ENCODE data around the gene MAPK11. TPM values are rescaled to one million over a fixed set of nuclear protein-coding genes. Genes with fewer than 3 reads are reported as not detected.

The MAPK11 gene
- total RNA-seq, 2 donors from 2014 or later: 16.6 to 27.1 TPM

DNA sequence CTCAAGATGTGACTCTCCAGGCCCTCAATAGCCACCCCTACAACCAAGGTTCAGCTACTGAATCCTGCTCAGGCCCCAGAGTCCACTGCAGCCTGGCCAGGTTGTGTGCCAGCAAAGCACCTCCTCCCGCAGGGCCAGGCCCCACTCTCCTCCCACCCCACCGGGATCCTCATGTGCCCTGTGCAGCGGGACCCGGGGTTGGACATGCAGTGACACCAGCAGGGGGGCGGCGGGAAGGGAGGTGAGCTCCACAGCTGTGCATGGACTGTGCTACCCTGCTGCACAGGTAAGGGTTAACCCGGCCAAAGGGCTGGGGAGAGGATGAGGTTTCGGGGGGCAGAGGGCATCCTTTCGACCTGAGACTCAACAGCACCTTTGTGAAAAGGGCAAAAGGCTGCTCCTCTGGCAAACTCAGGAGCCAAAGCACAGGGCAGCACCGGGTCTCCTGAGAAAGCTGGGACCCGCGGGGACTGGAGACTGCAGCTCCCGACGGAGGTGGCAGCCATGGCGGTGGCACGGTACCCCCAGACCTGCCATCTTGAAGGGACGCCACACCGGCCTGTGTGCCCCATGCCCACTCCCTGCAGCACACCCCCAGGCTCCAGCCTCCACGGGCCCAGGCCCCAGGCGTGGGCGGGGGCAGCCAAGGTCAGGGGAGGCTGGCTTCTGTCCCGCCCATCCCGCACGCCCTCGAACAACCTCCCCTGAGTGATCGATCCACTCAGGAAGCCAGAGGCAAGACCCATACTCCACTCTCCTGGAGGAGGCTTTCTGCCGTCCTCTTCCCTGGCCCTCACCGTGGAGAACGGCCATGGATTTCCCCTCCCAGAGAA, 26.7 kb upstream of the MAPK11 start:
- DNase-seq: no peak
- Mint-ChIP-seq H3K27ac (no peak overlapping the region), H3K36me3 (ENCODE audit: insufficient read depth in 2 of 2) (no peaks in the 10 kb centered on the region), H3K4me3 (no peak overlapping the region), H3K9me3 (no peaks in the 10 kb centered on the region), H3K27me3 (ENCODE audit: low read depth) (peaks cover 12% of the 10 kb centered on the region), H3K4me1 (ENCODE audit: low read depth) (peaks cover 8% of the 10 kb centered on the region)
- no peak for ATAC-seq (replicated peaks in 1 of 2)

DNA sequence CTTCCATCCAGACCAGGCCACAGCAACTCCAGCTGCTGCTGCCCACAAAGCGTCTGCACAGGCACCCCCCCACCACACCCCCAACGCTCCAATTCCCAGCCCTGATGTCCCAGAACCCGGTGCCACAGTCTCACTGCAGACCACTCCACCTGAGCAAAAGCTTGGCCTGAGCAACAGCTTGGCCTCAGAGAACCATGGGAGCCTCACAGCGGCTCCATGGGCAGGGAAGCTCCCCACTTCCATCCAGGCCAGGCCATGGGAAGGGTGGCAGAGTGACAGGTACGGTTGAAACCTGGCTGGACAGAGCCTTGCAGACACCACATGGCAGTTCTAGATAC, 24.1 kb upstream of the MAPK11 start:
- Mint-ChIP-seq H3K4me1 (ENCODE audit: low read depth) (peaks cover 8% of the 10 kb centered on the region), H3K9me3 (no peaks in the 10 kb centered on the region), H3K27me3 (ENCODE audit: low read depth) (peaks cover 22% of the 10 kb centered on the region), H3K27ac (no peak overlapping the region), H3K36me3 (ENCODE audit: insufficient read depth in 2 of 2) (no peaks in the 10 kb centered on the region), H3K4me3 (peak overlapping the region in 1 of 2 donors; percentile 33)
- ATAC-seq (replicated peaks in 1 of 2): no peak
- DNase-seq: no peak

- Mint-ChIP-seq H3K4me1 (ENCODE audit: low read depth) (peaks cover 8% of the 10 kb centered on the region), H3K27ac (no peak overlapping the region), H3K36me3 (ENCODE audit: insufficient read depth in 2 of 2) (no peaks in the 10 kb centered on the region), H3K27me3 (ENCODE audit: low read depth) (peaks cover 22% of the 10 kb centered on the region), H3K4me3 (peak overlapping the region in 1 of 2 donors; percentile 33), H3K9me3 (no peaks in the 10 kb centered on the region)
- ATAC-seq (replicated peaks in 1 of 2) (peak; percentile 38 to 42), DNase-seq (no peak)
These were observed 23.5 kb upstream of the MAPK11 start for GRCh38 chr22:50293441-50294318.

GRCh38 chr22:50292643-50293440, 22.7 kb upstream of the MAPK11 start:
- Mint-ChIP-seq H3K36me3 (ENCODE audit: insufficient read depth in 2 of 2) (no peaks in the 10 kb centered on the region), H3K4me3 (peak overlapping the region; percentile 77 to 83), H3K4me1 (ENCODE audit: low read depth) (peaks cover 8% of the 10 kb centered on the region), H3K27ac (peak overlapping the region; percentile 83), H3K9me3 (no peaks in the 10 kb centered on the region), H3K27me3 (ENCODE audit: low read depth) (peaks cover 22% of the 10 kb centered on the region)
- DNase-seq (no peak), ATAC-seq (replicated peaks in 1 of 2) (peak; percentile 27 to 50)

DNA sequence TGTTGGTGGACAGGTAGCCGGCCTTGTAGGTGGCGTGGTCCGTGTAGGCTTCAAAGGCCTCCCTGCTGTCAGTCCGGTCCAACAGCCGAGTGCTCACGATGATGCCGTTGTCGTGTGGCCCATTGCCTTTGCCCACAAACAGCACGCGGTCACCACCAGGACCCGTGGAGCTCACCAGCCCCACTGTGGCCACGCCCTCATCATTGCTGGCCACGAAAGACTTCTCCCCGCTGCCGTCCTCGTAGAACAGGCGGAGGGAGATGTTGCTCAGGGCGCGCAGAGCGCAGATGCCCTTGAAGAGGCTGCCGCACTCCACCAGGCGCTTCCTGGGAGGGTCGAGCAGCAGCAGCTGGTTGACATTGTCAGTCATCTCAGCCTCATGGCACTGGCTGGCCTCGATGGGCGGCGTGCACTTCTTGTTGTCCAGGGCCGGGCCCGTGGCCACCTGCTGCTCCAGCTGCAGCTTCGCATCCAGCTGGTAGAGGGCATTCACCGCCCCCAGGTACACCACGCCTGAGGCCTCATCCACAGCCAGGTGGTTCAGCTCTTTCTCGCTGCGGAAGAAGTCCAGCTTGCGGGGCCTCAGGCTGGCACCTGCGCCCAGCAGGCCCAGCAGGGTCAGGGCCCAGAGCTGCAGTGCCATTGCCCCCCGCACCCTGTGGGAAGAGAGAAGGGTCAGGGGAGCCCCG, 19.9 kb upstream of the MAPK11 start:
- Mint-ChIP-seq H3K27me3 (ENCODE audit: low read depth) (peaks cover 22% of the 10 kb centered on the region), H3K4me1 (ENCODE audit: low read depth) (peaks cover 8% of the 10 kb centered on the region), H3K27ac (no peak overlapping the region), H3K9me3 (no peaks in the 10 kb centered on the region), H3K4me3 (no peak overlapping the region), H3K36me3 (ENCODE audit: insufficient read depth in 2 of 2) (no peaks in the 10 kb centered on the region)
- DNase-seq (no peak), ATAC-seq (replicated peaks in 1 of 2) (no peak)

DNA sequence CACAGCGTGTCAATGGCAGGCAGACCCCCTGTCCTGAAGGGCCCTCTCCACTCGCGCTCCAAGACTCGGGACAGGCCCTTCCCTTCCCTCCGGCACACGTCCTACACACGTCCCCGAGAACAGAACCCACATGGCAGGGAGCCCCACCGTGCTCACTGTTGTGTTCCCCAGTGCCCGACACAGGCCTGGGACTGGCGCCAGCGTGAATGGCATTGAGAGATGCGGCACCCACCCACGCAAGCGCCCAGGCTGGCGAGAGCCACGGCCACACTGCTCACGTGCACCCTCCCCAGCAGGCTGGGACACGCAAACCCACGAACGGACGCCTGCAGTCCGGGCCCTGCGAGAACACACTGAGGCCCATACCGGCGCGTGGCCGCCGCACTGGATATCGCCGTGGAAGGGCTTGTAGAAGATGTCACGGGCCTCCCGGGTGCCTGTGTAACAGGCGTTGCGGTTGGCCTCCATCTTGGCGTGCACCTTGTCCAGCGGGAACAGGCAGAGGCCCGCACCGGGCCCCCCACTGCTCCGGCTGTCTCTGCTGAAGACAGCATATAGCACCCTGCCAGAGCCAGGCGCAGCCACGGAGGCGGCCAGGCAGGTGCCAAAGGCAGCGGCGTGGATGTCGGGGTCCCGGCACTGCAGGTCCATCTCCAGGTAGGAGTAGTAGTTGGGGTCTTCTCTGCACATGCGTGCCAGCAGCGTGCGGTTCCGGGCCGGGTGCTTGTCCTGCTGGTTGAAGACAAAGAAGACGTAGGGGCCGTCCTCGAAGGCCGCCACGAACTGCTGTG, 19.2 kb upstream of the MAPK11 start:
- peaks cover 22% of the 10 kb centered on the region for H3K27me3 Mint-ChIP-seq (ENCODE audit: low read depth)
- ATAC-seq (replicated peaks in 1 of 2) (no peak), DNase-seq (no peak)
- no peaks in the 10 kb centered on the region for H3K9me3 Mint-ChIP-seq
- H3K4me1 Mint-ChIP-seq (ENCODE audit: low read depth): peaks cover 8% of the 10 kb centered on the region
- no peak overlapping the region for H3K4me3 Mint-ChIP-seq
- H3K36me3 Mint-ChIP-seq (ENCODE audit: insufficient read depth in 2 of 2): no peaks in the 10 kb centered on the region
- no peak overlapping the region for H3K27ac Mint-ChIP-seq

- peaks cover 5% of the 10 kb centered on the region for H3K4me1 Mint-ChIP-seq (ENCODE audit: low read depth)
- H3K27me3 Mint-ChIP-seq (ENCODE audit: low read depth): peaks cover 19% of the 10 kb centered on the region
- no peaks in the 10 kb centered on the region for H3K9me3 Mint-ChIP-seq
- DNase-seq (no peak), ATAC-seq (replicated peaks in 1 of 2) (no peak)
- no peaks in the 10 kb centered on the region for H3K36me3 Mint-ChIP-seq (ENCODE audit: insufficient read depth in 2 of 2)
- no peak overlapping the region for H3K4me3 Mint-ChIP-seq
- H3K27ac Mint-ChIP-seq: no peak overlapping the region
These were observed 17.6 kb upstream of the MAPK11 start for GRCh38 chr22:50287731-50288130.

DNA sequence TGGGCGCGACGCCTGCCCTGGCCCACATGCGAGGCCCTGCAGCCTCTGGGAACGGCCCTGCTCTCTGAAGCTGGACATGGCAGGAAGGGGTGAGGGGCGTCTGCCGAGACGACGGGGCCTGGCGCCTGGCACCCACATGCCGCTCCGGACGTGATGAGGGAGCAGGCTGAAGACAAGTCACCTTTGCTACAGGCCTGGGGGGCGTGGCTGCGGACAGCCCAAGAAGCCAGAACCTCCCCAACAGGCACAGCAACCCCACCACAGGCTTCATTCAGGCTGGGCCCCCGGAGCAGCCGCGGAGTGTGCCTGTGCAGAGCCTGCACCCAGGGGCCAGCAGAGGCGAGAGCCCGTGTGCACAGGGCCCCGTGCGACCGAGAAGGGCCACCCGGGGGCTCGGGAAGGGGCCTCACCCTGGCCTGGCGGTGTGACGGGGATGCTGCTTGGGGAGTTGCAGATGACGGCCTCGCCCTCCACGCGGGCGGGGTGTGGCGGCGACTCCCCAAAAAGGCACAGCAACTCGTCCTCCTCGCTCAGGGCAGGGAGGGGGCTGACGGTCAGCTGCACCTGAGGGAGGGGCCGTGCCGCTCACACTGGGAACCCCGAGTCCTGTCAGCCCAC, 16.6 kb upstream of the MAPK11 start:
- Mint-ChIP-seq H3K4me3 (no peak overlapping the region), H3K36me3 (ENCODE audit: insufficient read depth in 2 of 2) (no peaks in the 10 kb centered on the region), H3K27me3 (ENCODE audit: low read depth) (peaks cover 10% of the 10 kb centered on the region), H3K9me3 (no peaks in the 10 kb centered on the region), H3K27ac (no peak overlapping the region), H3K4me1 (ENCODE audit: low read depth) (no peaks in the 10 kb centered on the region)
- DNase-seq (no peak), ATAC-seq (replicated peaks in 1 of 2) (no peak)

GRCh38 chr22:50286275-50286674, 16.1 kb upstream of the MAPK11 start:
- Mint-ChIP-seq H3K27me3 (ENCODE audit: low read depth) (peaks cover 4% of the 10 kb centered on the region), H3K27ac (no peak overlapping the region), H3K9me3 (no peaks in the 10 kb centered on the region), H3K36me3 (ENCODE audit: insufficient read depth in 2 of 2) (no peaks in the 10 kb centered on the region), H3K4me1 (ENCODE audit: low read depth) (no peaks in the 10 kb centered on the region), H3K4me3 (no peak overlapping the region)
- ATAC-seq (replicated peaks in 1 of 2) (no peak), DNase-seq (no peak)

- Mint-ChIP-seq H3K4me3 (no peak overlapping the region), H3K4me1 (ENCODE audit: low read depth) (no peaks in the 10 kb centered on the region), H3K27me3 (ENCODE audit: low read depth) (no peaks in the 10 kb centered on the region), H3K36me3 (ENCODE audit: insufficient read depth in 2 of 2) (no peaks in the 10 kb centered on the region), H3K27ac (no peak overlapping the region), H3K9me3 (no peaks in the 10 kb centered on the region)
- DNase-seq (no peak), ATAC-seq (replicated peaks in 1 of 2) (no peak)
These were observed 15.5 kb upstream of the MAPK11 start for GRCh38 chr22:50285568-50286229.

- DNase-seq: no peak
- no peak overlapping the region for H3K4me3 Mint-ChIP-seq
- no peaks in the 10 kb centered on the region for H3K27me3 Mint-ChIP-seq (ENCODE audit: low read depth)
- no peaks in the 10 kb centered on the region for H3K9me3 Mint-ChIP-seq
- H3K36me3 Mint-ChIP-seq (ENCODE audit: insufficient read depth in 2 of 2): no peaks in the 10 kb centered on the region
- no peaks in the 10 kb centered on the region for H3K4me1 Mint-ChIP-seq (ENCODE audit: low read depth)
- ATAC-seq (replicated peaks in 1 of 2): no peak
- no peak overlapping the region for H3K27ac Mint-ChIP-seq
These were observed 14.3 kb upstream of the MAPK11 start for GRCh38 chr22:50284479-50284878.
